HEK293 (cell line): ENCODE data around the gene GCA.

ENCODE experiments used
- CTCF ChIA-PET: fragments of 350-600 bp; formaldehyde crosslinking; extraction: SDS; loops from one replicate; lab custom pipeline; 2021; ENCODE audit warnings: antibody characterized with exemption; lab: Yijun Ruan, JAX
- POLR2A ChIA-PET: fragments of 300-600 bp; formaldehyde crosslinking; extraction: SDS; loops from one replicate; lab custom pipeline; 2020; ENCODE audit warnings: antibody characterized with exemption, inconsistent platforms; lab: Yijun Ruan, JAX
- H3K27ac ChIP-seq: fragments of 200-500 bp; sonication (Bioruptor generic); 2 replicates; pipeline ENCODE4 v1.5.1; 2014; ENCODE audit warnings: low read depth, low read length, control low read depth, inconsistent platforms; ENCODE audit errors: extremely low read depth
- H3K36me3 ChIP-seq, 2 experiments: fragments of 200-500 bp in 1 of 2; sonication (Bioruptor generic) in 1 of 2; 1 replicate in 1 of 2; 2 replicates in 1 of 2; pipeline ENCODE4 v1.5.1; 2014 to 2017; ENCODE audit warnings: inconsistent platforms in 2 of 2, low read length in 2 of 2; ENCODE audit not compliant: control insufficient read depth in 2 of 2, insufficient read depth in 1 of 2
- H3K4me1 ChIP-seq: fragments of 200-500 bp; sonication (Bioruptor generic); 2 replicates; pipeline ENCODE4 v1.5.1; 2014; ENCODE audit warnings: mild to moderate bottlenecking, low read length, inconsistent platforms; ENCODE audit not compliant: control insufficient read depth, insufficient read depth
- H3K4me3 ChIP-seq: 2 replicates; pipeline ENCODE4 v1.5.1; 2011; ENCODE audit warnings: low read depth, mild to moderate bottlenecking, control low read depth, low read length, moderate library complexity
- H3K9me3 ChIP-seq: fragments of 200-500 bp; sonication (Bioruptor generic); 2 replicates; pipeline ENCODE4 v1.5.1; 2014; ENCODE audit warnings: low read depth, low read length, inconsistent platforms; ENCODE audit not compliant: control insufficient read depth, insufficient read depth
- ATF2 ChIP-seq: fragments of 450-650 bp; formaldehyde crosslinking; IDR thresholded peaks from 2 replicates; pipeline ENCODE4 v1.5.1; 2016; ENCODE audit warnings: missing biosample characterization, missing genetic modification characterization, low read depth
- GLI2 ChIP-seq: fragments of 450-650 bp; formaldehyde crosslinking; IDR thresholded peaks from 2 replicates; pipeline ENCODE4; 2017; ENCODE audit warnings: missing biosample characterization, missing genetic modification characterization, low read depth, borderline replicate concordance
- GLIS1 ChIP-seq: fragments of 450-650 bp; formaldehyde crosslinking; IDR thresholded peaks from 2 replicates; pipeline ENCODE4 v1.5.1; 2016; ENCODE audit warnings: missing biosample characterization, missing genetic modification characterization
- KLF16 ChIP-seq: fragments of 450-650 bp; formaldehyde crosslinking; IDR thresholded peaks from 2 replicates; pipeline ENCODE4 v1.5.1; 2017; ENCODE audit warnings: missing biosample characterization, missing genetic modification characterization
- PBX3 ChIP-seq: sonication (generic); formaldehyde crosslinking; IDR thresholded peaks from 2 replicates; pipeline ENCODE4 v1.8.1; 2022; ENCODE audit warnings: mild to moderate bottlenecking, moderate library complexity, missing genetic modification reagents
- PRDM2 ChIP-seq: fragments of 450-650 bp; formaldehyde crosslinking; IDR thresholded peaks from 2 replicates; pipeline ENCODE4 v1.5.1; 2016; ENCODE audit warnings: missing biosample characterization, missing genetic modification characterization, borderline replicate concordance
- REPIN1 ChIP-seq: fragments of 450-650 bp; formaldehyde crosslinking; IDR thresholded peaks from 2 replicates; pipeline ENCODE4 v1.5.1; 2017; ENCODE audit warnings: missing biosample characterization, missing genetic modification characterization, low read depth
- ZBTB21 ChIP-seq: fragments of 450-650 bp; formaldehyde crosslinking; IDR thresholded peaks from 2 replicates; pipeline ENCODE4 v1.5.1; 2017; ENCODE audit warnings: missing biosample characterization, missing genetic modification characterization
- ZBTB44 ChIP-seq: fragments of 450-650 bp; IDR thresholded peaks from 2 replicates; pipeline ENCODE4 v1.5.1; 2018; ENCODE audit warnings: missing biosample characterization, mild to moderate bottlenecking, missing genetic modification characterization
- ZFP3 ChIP-seq: fragments of 450-650 bp; formaldehyde crosslinking; IDR thresholded peaks from 2 replicates; pipeline ENCODE4 v1.5.1; 2016; ENCODE audit warnings: low read depth, missing biosample characterization, missing genetic modification characterization
- ZNF121 ChIP-seq: fragments of 450-650 bp; formaldehyde crosslinking; IDR thresholded peaks from 2 replicates; pipeline ENCODE4 v1.5.1; 2016; ENCODE audit warnings: missing biosample characterization, missing genetic modification characterization
- ZNF138 ChIP-seq: fragments of 450-650 bp; formaldehyde crosslinking; IDR thresholded peaks from 2 replicates; pipeline ENCODE4 v1.5.1; 2016; ENCODE audit warnings: missing biosample characterization, missing genetic modification characterization, borderline replicate concordance
- ZNF148 ChIP-seq: fragments of 450-650 bp; formaldehyde crosslinking; IDR thresholded peaks from 2 replicates; pipeline ENCODE4 v1.5.0; 2017; ENCODE audit warnings: missing biosample characterization, missing genetic modification characterization, borderline replicate concordance
- ZNF16 ChIP-seq: fragments of 450-650 bp; formaldehyde crosslinking; IDR thresholded peaks from 2 replicates; pipeline ENCODE4 v1.5.1; 2016; ENCODE audit warnings: low read depth, missing biosample characterization, missing genetic modification characterization
- ZNF211 ChIP-seq: fragments of 450-650 bp; formaldehyde crosslinking; IDR thresholded peaks from 2 replicates; pipeline ENCODE4 v1.5.1; 2016; ENCODE audit warnings: low read depth, missing biosample characterization, missing genetic modification characterization
- ZNF37A ChIP-seq: fragments of 450-650 bp; IDR thresholded peaks from 2 replicates; pipeline ENCODE4 v1.5.1; 2018; ENCODE audit warnings: missing biosample characterization, missing genetic modification characterization
- ZNF394 ChIP-seq: fragments of 450-650 bp; formaldehyde crosslinking; IDR thresholded peaks from 2 replicates; pipeline ENCODE4 v1.5.1; 2016; ENCODE audit warnings: missing biosample characterization, missing genetic modification characterization, mild to moderate bottlenecking, moderate library complexity, borderline replicate concordance
- ZNF426 ChIP-seq: fragments of 450-650 bp; formaldehyde crosslinking; IDR thresholded peaks from 2 replicates; pipeline ENCODE4 v1.5.1; 2017; ENCODE audit warnings: missing biosample characterization, missing genetic modification characterization, mild to moderate bottlenecking, inconsistent platforms, moderate library complexity
- ZNF433 ChIP-seq: fragments of 450-650 bp; formaldehyde crosslinking; IDR thresholded peaks from 2 replicates; pipeline ENCODE4 v1.5.1; 2016; ENCODE audit warnings: missing biosample characterization, missing genetic modification characterization, low read depth
- ZNF621 ChIP-seq: fragments of 450-650 bp; formaldehyde crosslinking; IDR thresholded peaks from 2 replicates; pipeline ENCODE4 v1.5.1; 2017; ENCODE audit warnings: missing biosample characterization, missing genetic modification characterization
- ZNF843 ChIP-seq: fragments of 450-650 bp; formaldehyde crosslinking; IDR thresholded peaks from 2 replicates; pipeline ENCODE4 v1.5.1; 2016; ENCODE audit warnings: missing biosample characterization, missing genetic modification characterization
- ZSCAN23 ChIP-seq: fragments of 450-650 bp; formaldehyde crosslinking; IDR thresholded peaks from 2 replicates; pipeline ENCODE4 v1.5.1; 2016; ENCODE audit warnings: missing biosample characterization, missing genetic modification characterization

Gene GCA

GRCh38 chr2:162382278-162382677 lies 38.3 kb downstream of the GCA start:
- no peaks in the 10 kb centered on the region for H3K4me1 ChIP-seq
- TF ChIP-seq ZNF843 (tag by site-specific recombination), result no peak
- no peak for TF ChIP-seq ZNF426 (tag by site-specific recombination)
- TF ChIP-seq KLF16 (tag by site-specific recombination), result no peak
- no peak for TF ChIP-seq ATF2 (tag by site-specific recombination)
- TF ChIP-seq ZNF394 (tag by site-specific recombination), result no peak
- no peak for TF ChIP-seq ZBTB21
- no peak for TF ChIP-seq ZNF121 (tag by site-specific recombination)
- no peak for TF ChIP-seq ZSCAN23 (tag by site-specific recombination)
- no peak for TF ChIP-seq ZNF211 (tag by site-specific recombination)
- TF ChIP-seq ZFP3 (tag by site-specific recombination), result no peak
- no peak for TF ChIP-seq ZNF621 (tag by site-specific recombination)
- no peak for TF ChIP-seq ZNF16 (tag by site-specific recombination)
- TF ChIP-seq ZNF138 (tag by site-specific recombination), result no peak
- TF ChIP-seq GLI2, result no peak
- TF ChIP-seq PBX3 (CRISPR knock-in tag), result no peak
- no peak for TF ChIP-seq ZBTB44 (tag by site-specific recombination)

GRCh38 chr2:162385536-162385935 lies 41.6 kb downstream of the GCA start:
- H3K4me1 ChIP-seq, result no peaks in the 10 kb centered on the region
- H3K27ac ChIP-seq, result no peak overlapping the region
- ChIA-PET CTCF (no interaction called here), POLR2A (no interaction called here)
- H3K9me3 ChIP-seq, result no peaks in the 10 kb centered on the region
- no peak overlapping the region for H3K4me3 ChIP-seq
- no peaks in the 10 kb centered on the region for H3K36me3 ChIP-seq
- TF ChIP-seq GLIS1 (tag by site-specific recombination) (no peak), ZNF433 (tag by site-specific recombination) (no peak), PRDM2 (no peak), REPIN1 (tag by site-specific recombination) (no peak), ZNF37A (tag by site-specific recombination) (no peak), ZNF148 (no peak)

More at GRCh38 chr2:162382278-162382677, 38.3 kb downstream of the GCA start:
- Histone ChIP-seq H3K4me3 (no peak overlapping the region), H3K27ac (no peak overlapping the region), H3K36me3 (no peaks in the 10 kb centered on the region), H3K9me3 (no peaks in the 10 kb centered on the region)
- ChIA-PET CTCF (interaction anchor here (1.2 kb wide), 1 partner anchor 56 kb away, joined by 3 read pairs; no protein-coding TSS in a partner anchor), POLR2A (no interaction called here)
